ENCODE results near the gene PAEP.

Gene PAEP

GRCh38 chr9:135605238-135605781, 43.8 kb downstream of the PAEP start:
- no peak for TF ChIP-seq FOXM1 (IDR thresholded peaks at IDR 0.05; ENCODE audit: borderline replicate concordance)
- TF ChIP-seq LEF1 (IDR thresholded peaks at IDR 0.05; ENCODE audit: borderline replicate concordance), result no peak
- TF ChIP-seq L3MBTL2 (conservative IDR thresholded peaks at IDR 0.05), result no peak
- no peak for TF ChIP-seq ELF4 (IDR thresholded peaks at IDR 0.05)
- no peak for TF ChIP-seq HDGF (IDR thresholded peaks at IDR 0.05; ENCODE audit: borderline replicate concordance)
- TF ChIP-seq, protein P1, sequence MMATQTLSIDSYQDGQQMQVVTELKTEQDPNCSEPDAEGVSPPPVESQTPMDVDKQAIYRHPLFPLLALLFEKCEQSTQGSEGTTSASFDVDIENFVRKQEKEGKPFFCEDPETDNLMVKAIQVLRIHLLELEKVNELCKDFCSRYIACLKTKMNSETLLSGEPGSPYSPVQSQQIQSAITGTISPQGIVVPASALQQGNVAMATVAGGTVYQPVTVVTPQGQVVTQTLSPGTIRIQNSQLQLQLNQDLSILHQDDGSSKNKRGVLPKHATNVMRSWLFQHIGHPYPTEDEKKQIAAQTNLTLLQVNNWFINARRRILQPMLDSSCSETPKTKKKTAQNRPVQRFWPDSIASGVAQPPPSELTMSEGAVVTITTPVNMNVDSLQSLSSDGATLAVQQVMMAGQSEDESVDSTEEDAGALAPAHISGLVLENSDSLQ (IDR thresholded peaks at IDR 0.05), result no peak
- no peak for TF ChIP-seq FOXA1 (IDR thresholded peaks at IDR 0.05)
- DNase-seq (ENCODE audit: extremely low spot score), result no peak
- ChIA-PET POLR2A (no interaction called here), CTCF (interaction anchor here (1.0 kb wide), 1 partner anchor 194 kb away, joined by 3 read pairs; no protein-coding TSS in a partner anchor)

GRCh38 chr9:135606885-135607259, 45.3 kb downstream of the PAEP start:
- ChIA-PET CTCF (no interaction called here), POLR2A (no interaction called here)
- TF ChIP-seq L3MBTL2 (conservative IDR thresholded peaks at IDR 0.05), result no peak
- TF ChIP-seq BHLHE40 (IDR thresholded peaks at IDR 0.05; ENCODE audit: borderline replicate concordance), result no peak
- no peak for TF ChIP-seq NFRKB (IDR thresholded peaks at IDR 0.05)
- TF ChIP-seq ARNT (IDR thresholded peaks at IDR 0.05), result no peak
- TF ChIP-seq, protein P1 (IDR thresholded peaks at IDR 0.05), result no peak
- no peak for TF ChIP-seq TARDBP (IDR thresholded peaks at IDR 0.05)
- no peak for TF ChIP-seq FOXK2 (IDR thresholded peaks at IDR 0.05)
- no peak for TF ChIP-seq SP1 (IDR thresholded peaks at IDR 0.05)
- TF ChIP-seq HDGF (IDR thresholded peaks at IDR 0.05; ENCODE audit: borderline replicate concordance), result no peak
- TF ChIP-seq ELF4 (IDR thresholded peaks at IDR 0.05), result no peak
- no peak for DNase-seq (ENCODE audit: extremely low spot score)

- POLR2A ChIA-PET, result no interaction called here
- no peak for DNase-seq (ENCODE audit: extremely low spot score)
- no peak for TF ChIP-seq LEF1 (IDR thresholded peaks at IDR 0.05; ENCODE audit: borderline replicate concordance)
- no peak for TF ChIP-seq FOXK2 (IDR thresholded peaks at IDR 0.05)
- no peak for TF ChIP-seq ELF4 (IDR thresholded peaks at IDR 0.05)
- no peak for TF ChIP-seq SUZ12 (IDR thresholded peaks at IDR 0.05)
- no peak for TF ChIP-seq SP1 (IDR thresholded peaks at IDR 0.05)
- no peak for TF ChIP-seq TARDBP (IDR thresholded peaks at IDR 0.05)
- TF ChIP-seq FOXA1 (IDR thresholded peaks at IDR 0.05), result no peak
- no peak for TF ChIP-seq CTBP1 (IDR thresholded peaks at IDR 0.05; ENCODE audit: borderline replicate concordance)
- no peak for TF ChIP-seq NFRKB (IDR thresholded peaks at IDR 0.05)
- CTCF ChIA-PET, result no interaction called here
These were observed 46.1 kb downstream of the PAEP start for GRCh38 chr9:135607401-135608293.

- ChIA-PET POLR2A (no interaction called here), CTCF (no interaction called here)
- TF ChIP-seq TARDBP (IDR thresholded peaks at IDR 0.05) (no peak), HDGF (IDR thresholded peaks at IDR 0.05; ENCODE audit: borderline replicate concordance) (no peak), SUZ12 (IDR thresholded peaks at IDR 0.05) (no peak), FOXM1 (IDR thresholded peaks at IDR 0.05; ENCODE audit: borderline replicate concordance) (no peak)
- DNase-seq (ENCODE audit: extremely low spot score), result no peak
These were observed 46.9 kb downstream of the PAEP start for GRCh38 chr9:135608294-135608998.

GRCh38 chr9:135608999-135609317, 47.4 kb downstream of the PAEP start:
- POLR2A ChIA-PET, result no interaction called here
- TF ChIP-seq LEF1 (IDR thresholded peaks at IDR 0.05; ENCODE audit: borderline replicate concordance), result no peak
- no peak for TF ChIP-seq ARNT (IDR thresholded peaks at IDR 0.05)
- no peak for TF ChIP-seq FOXK2 (IDR thresholded peaks at IDR 0.05)
- no peak for TF ChIP-seq ZNF384 (IDR thresholded peaks at IDR 0.05)
- CTCF ChIA-PET, result no interaction called here
- DNase-seq (ENCODE audit: extremely low spot score), result no peak

- no peak for TF ChIP-seq L3MBTL2 (conservative IDR thresholded peaks at IDR 0.05)
- no peak for TF ChIP-seq ARNT (IDR thresholded peaks at IDR 0.05)
- no peak for TF ChIP-seq FOXA1 (IDR thresholded peaks at IDR 0.05)
- TF ChIP-seq HDGF (IDR thresholded peaks at IDR 0.05; ENCODE audit: borderline replicate concordance), result no peak
- TF ChIP-seq SP1 (IDR thresholded peaks at IDR 0.05), result no peak
- TF ChIP-seq FOXM1 (IDR thresholded peaks at IDR 0.05; ENCODE audit: borderline replicate concordance), result no peak
- TF ChIP-seq CTBP1 (IDR thresholded peaks at IDR 0.05; ENCODE audit: borderline replicate concordance), result no peak
- no peak for TF ChIP-seq ZNF384 (IDR thresholded peaks at IDR 0.05)
- TF ChIP-seq NFRKB (IDR thresholded peaks at IDR 0.05), result no peak
- TF ChIP-seq, protein P1 (IDR thresholded peaks at IDR 0.05), result no peak
- no peak for TF ChIP-seq SUZ12 (IDR thresholded peaks at IDR 0.05)
- TF ChIP-seq TARDBP (IDR thresholded peaks at IDR 0.05), result no peak
- no peak for TF ChIP-seq LEF1 (IDR thresholded peaks at IDR 0.05; ENCODE audit: borderline replicate concordance)
- TF ChIP-seq ELF4 (IDR thresholded peaks at IDR 0.05), result no peak
- no peak for TF ChIP-seq BHLHE40 (IDR thresholded peaks at IDR 0.05; ENCODE audit: borderline replicate concordance)
- no peak for TF ChIP-seq FOXK2 (IDR thresholded peaks at IDR 0.05)
These were observed 47.9 kb downstream of the PAEP start for GRCh38 chr9:135609366-135609955.

More at GRCh38 chr9:135609366-135609955, 47.9 kb downstream of the PAEP start:
- no peak for DNase-seq (ENCODE audit: extremely low spot score)
- CTCF ChIA-PET, result no interaction called here
- POLR2A ChIA-PET, result no interaction called here

All from HEK293T (cell line).